Fibroblast of peridontal ligament (primary cell): ENCODE measurements around the gene HSPA8.
"Not testable (repeated sequence)": the region's sequence is repeated elsewhere in the genome, so short reads cannot be mapped to it uniquely, and the experiment has no call there.

Experiments used
- DNase-seq: peaks from one replicate; pipeline ENCODE4 v3.0.0-alpha.2; 2010; ENCODE audit errors: extremely low read depth

Gene HSPA8

DNA sequence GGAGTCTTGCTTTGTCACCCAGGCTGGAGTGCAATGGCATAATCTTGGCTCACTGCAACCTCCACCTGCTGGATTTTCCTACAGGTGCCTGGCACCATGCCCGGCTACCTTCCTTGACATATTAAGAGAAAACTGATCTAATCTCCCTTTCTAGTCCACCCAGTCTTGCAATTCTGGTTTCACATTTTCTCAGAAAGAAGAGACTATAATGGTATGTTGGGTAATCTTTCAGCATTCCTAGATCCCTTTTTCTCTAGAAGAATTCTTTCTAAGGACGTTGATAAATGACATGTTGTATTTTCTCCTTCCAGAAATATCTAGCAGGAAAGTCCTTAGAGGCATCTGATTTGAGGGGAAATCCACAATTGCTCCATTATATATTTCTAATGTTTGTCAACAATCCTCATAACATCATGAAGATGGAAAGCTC, 10.4 kb upstream of the HSPA8 start:
- no peak for DNase-seq

DNA sequence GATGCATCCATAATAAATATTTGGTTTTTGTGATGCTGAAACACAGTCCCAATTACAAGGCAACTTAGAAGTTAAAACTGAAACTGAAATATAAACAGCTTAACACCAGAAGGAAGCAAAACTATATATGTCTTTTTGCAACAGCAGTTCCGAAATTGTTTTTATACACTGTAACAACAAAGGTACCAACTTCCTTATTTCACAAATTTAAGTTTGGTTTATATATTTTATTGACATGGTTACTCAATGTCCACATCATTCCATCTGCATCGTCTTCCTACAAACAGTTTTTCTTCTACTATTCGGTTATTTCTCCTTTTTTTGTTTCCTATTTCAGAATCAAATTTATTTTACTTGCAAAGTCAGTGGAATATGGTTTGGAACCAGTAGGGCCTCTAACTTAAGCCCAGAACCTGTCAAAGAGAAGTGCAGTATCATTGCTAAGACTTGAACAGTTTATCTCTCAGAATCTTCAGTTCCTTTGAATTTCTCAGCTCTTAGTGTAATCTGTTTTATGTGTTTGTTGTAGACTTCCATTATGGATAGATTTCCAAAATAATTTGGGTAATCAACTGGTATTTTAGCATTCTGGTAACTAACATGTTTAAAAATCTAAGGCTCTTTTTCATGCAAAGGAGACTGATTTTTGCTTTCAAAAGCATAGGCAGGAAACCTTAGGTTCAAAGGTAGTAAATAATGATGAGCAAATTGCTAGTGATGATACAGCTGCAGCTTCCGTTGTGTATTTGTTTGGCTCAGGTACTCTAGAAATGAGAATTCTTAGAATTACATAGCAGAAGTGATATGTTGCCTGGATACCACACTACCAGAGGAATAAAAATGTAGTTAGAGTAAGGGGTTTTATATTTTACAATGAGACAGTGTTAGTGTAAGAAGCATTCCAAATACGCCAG, 8.2 kb upstream of the HSPA8 start:
- no peak for DNase-seq

DNA sequence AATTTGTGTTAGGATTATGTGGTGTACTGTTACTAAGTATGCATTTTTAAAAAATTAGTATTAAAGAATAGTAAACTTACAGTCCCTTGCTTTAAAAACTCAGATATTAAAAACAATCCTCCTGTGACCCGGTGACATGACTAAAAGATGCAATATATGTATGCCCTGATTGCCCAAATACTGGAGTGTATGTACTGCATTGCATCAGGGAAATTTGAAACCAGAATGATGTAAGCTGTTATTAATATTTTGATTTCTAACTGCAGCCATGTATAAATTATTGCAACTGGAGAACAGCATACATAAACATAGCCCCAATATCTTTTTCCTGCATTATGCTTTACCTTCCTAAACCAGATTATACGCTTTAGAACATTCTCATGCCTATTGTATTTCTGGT, 3.7 kb upstream of the HSPA8 start:
- peak; percentile 84 for DNase-seq

DNA sequence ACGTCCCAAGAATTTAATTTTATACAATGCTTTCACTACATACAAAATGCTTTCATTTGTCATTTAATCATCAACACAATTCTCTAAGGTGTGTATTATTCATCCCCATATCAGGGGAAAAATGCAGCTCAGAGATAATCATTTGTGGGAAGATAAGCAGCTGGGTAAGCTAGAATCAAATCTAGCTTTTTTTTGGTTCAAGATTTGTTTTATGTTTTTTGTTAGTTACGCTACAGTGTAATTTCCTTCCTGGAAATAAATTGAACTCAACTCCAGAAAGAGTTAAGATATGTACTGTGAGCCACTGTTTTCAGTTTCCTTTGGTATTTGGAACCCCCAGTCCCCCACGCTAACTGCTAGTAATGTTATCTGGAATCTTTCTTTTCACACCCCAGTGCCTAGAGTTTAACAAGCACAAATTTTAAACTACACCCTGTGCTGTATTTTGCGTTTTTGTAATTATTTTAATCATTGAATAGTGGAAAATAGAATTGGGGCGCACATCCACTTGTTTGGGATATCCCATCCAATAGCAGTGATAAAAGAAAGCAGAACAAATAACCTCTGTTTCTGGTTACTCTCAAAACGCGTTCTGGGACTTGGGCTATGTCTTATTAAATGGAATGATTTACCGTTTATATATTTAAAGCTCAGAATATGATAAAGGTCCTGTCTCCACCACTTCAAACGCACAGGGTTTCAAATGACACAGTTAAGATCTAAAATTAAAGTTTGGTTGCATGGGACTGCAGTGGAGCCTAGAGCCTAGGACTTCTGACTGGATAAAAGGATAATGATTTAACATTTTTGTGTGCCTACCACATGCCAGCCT, 2.1 kb upstream of the HSPA8 start:
- no peak for DNase-seq

DNA sequence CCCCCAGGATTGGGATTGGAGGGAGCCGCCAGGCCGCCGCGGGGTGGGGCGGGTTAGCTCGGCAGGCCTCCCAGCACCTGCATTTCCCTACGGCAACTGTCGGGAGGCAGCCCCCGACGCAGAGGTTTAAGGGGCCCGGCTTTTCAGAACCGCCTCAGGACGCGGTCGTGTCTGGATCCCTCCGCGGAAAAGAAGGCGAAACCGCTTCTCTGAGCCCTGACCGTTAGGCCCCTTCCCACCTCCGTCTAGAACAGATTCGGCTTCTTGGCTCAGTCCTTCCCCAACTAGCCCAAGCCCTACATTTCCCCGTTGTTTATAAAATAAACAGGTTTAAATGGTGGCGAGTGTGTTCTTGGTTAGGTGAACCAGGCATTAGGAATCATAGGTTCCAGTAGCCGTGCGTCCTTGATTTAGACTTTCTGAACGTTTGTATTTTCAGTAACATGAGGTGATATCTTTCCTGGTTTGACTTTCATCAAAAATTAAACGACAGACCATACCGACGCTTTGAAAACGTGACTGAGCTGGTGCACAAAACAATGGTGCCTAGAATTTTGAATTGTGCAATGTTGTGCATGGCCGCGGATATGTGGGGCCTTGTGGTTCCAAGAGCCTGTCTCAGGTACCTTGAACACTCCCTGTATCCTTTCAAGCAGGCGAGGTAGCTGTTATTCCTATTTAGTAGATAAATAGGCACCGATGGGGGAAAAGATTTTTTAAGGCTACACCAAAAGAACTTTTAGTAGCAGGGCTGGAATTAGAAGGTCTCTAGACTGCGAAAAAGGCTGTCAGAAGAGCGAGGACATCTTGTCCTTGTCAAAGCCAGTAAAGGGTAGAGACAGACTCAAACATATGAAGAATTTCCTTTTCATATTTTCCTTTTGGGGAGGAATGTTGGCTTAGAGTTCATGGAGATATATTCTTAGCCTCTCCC, 1.2 kb upstream of the HSPA8 start:
- peak; percentile 70 for DNase-seq

DNA sequence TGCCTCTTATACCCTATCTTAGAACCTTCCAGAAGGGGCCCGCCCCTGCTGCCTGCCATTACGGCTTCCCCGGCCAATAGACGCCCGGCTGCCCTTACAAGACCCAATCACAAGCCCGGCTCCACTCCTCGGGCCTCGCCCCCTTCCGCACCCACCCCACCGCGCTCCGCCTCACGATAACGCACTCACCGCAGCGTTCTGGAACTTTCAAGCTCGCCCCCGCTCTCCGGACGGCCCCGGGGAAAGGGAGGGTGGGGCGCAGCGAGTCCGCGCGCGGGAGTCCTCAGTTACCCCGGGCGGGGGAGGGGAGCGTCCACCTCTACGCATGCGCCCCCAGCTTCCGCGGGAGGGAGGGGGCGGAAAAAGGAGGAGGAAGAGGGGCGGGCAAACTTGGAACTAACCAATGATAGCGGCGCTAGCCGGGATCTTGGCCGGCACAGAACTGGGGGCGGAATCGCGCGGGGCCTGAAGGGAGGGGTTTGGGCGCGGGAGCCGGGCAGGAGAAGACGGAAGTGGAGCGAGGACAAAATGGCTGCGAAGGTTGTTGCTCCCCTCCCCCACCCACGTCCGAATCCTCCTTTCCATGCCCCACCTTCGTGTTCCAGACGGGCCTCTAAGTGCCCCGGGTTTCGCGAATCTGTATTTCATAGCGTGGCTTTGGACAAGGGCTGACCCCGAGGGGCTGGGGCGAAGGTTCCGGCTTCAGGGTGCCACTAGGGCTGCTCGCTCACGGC, 389 bp upstream of the HSPA8 start:
- peak; percentile 99 for DNase-seq

DNA sequence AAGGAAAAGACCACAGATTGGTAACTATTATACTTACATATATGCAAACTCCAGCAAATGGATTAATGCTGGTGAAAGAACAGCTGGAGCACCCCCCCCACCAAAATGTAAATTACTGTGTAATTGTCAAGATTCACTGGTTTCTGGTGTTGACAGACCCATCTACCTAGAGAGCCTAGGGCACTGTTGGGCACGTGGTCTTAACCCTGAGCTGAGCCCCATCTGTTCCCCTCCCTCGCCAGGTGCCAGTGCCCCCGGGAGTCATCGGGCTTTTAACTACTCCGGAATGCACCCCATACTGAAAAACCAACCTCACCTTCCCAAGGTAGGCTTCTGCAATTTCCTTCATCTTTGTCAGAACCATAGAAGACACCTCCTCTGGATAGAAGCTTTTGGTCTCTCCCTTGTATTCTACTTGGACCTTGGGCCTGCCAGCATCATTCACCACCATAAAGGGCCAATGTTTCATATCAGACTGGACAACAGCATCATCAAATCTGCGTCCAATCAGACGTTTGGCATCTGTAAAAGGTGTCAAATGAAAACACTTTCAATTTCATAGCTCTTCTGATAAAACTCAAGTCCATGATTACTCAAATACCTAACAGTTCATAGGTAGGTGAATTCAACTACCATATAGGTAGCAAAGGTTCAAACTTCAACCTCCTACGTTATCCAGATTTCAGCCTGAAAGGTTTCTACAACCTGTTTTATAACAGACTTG, 1.5 kb downstream of the HSPA8 start:
- DNase-seq = no peak

DNA sequence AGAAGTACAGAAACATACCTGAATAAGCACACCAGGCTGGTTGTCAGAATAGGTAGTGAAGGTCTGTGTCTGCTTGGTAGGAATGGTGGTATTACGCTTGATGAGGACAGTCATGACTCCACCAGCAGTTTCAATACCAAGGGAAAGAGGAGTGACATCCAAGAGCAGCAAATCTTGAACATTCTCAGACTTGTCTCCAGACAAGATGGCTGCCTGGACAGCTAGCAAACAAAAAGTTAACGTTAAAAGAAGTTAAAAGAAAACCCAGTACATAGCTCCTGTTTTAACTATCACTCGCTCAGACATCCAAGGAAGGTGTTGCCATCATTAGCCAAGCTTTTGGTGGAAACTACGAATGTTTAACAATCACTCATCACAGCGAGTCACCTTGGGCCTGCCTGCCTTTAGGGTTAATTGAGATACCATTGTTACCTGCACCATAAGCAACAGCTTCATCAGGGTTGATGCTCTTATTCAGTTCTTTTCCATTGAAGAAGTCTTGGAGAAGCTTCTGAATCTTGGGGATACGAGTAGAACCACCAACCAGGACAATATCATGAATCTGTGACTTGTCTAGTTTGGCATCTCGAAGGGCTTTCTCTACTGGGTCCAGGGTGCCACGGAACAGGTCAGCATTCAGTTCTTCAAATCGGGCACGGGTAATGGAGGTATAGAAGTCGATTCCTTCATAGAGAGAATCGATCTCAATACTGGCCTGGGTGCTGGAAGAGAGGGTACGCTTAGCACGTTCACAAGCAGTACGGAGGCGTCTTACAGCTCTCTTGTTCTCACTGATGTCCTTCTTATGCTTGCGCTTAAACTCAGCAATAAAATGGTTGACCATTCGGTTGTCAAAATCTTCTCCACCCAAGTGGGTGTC, 2.7 kb downstream of the HSPA8 start:
- not testable (repeated sequence) for DNase-seq

DNA sequence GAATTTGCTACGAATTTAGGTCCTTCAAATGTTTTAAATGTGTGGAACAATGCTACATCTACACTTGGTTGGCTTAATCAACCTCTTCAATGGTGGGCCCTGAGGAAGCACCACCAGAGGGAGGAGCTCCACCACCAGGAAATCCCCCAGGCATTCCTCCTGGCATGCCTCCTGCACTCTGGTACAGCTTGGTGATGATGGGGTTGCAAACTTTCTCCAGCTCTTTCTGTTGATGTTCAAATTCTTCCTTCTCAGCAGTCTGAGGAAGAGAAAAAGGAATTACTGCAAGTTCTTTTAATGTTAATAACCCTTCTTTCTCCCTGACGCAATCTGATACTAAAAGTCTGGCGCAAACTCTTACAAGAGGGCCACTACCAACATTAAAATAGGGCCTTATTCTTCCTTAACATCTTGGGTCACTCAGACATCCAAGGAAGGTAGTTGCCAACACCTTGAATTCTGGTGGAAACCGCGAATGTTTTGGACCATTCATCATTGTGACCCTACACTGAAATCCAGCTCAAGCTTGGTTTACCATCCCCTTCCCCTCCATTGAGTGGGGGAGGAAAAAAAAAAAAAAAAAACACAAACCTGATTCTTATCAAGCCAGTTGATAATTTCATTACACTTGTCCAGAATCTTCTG, 4.2 kb downstream of the HSPA8 start:
- no peak for DNase-seq

DNA sequence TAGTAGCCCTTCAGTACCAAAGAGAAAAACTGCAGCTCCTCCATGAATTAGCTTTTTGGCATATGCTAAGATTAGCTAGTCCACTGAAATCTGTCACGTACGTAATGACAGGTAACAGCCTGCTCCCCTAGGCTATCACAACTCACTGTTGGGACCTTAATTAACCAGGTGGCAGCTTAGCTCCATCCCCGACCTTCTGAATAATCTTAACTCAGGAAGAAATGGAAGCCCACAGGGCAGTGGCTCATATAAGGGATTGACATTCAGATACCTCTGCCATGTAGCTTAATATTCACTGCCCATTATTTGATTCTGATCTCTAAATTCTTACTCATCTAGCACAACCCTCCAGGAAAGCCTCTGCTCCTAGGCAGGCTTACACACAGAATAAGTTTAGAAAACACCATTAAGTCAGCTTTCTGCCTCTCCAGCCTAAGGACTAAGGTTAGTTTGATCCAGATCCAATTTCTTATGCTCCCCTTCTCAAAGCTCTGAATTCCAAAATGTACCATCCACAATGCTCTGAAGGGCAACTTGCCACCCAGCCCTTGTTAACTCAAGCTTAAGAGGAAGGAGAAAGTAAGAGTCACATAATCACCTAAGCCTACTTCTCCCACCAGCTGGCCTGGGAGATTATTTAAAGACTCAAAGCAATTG, 5.0 kb downstream of the HSPA8 start:
- DNase-seq = no peak

DNA sequence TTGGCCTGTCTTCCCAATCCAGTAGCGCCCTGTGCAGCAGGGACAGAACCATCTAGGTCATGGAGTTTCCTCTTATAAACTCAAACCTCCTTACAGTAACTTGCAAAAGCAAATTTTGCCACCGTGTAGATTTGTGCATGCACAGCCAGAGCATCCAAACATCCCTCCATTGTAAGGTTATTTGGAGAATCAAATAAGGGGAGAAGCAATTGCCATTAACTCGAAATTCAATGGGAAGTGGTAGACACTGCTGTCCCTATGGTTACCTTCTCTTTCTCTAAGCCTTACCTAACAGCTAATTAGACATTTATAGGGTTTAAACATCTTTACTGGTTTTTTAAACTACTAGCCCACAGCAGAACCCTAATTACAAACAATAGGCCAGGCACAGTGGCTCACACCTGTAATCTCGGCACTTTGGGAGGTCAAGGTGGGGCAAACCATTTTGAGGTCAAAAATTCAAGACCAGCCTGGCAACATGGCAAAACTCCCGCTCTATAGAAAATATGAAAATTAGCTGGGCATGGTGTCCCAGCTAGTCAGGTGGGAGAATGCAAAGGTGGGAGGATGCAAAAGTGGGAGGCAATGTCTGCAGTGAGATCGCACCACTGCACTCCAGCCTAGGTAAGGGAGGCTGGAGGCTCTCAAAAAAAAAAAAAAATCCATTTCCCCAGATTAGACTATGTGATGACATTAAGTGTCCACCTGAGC, 6.6 kb downstream of the HSPA8 start:
- no peak for DNase-seq

DNA sequence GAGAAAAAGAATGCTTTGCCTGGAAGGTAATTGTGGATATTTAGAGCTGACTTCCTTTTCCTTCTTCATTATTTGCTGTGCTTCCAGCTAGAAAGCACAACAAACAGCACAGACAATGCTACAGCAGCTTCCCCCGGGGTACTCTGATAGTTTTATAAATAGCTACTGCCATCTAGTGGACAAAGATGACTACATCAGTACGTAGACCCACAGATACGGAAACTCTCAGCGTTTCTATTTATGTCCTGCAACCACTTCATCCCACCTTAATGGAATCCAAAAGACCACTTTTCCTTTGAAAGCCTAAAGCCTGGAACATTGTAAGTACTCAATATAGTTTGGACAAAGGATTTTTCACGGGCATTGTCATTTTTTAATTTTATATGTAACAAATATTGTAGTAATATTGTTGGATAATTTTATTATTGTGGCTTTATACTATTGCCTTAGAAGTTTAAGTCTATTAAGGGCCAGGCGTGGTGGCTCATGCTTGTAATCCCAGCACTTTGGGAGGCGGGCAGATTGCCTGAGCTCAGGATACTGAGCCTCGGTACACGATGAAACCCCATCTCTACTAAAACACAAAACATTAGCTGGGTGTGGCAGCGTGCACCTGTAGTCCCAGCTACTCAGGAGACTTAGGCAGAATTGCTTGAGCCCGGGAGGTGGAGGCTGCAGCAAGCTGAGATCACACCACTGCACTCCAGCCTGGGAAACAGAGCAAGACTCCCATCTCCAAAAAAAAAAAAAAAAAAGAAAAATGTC, 7.5 kb downstream of the HSPA8 start:
- peak; percentile 83 for DNase-seq

DNA sequence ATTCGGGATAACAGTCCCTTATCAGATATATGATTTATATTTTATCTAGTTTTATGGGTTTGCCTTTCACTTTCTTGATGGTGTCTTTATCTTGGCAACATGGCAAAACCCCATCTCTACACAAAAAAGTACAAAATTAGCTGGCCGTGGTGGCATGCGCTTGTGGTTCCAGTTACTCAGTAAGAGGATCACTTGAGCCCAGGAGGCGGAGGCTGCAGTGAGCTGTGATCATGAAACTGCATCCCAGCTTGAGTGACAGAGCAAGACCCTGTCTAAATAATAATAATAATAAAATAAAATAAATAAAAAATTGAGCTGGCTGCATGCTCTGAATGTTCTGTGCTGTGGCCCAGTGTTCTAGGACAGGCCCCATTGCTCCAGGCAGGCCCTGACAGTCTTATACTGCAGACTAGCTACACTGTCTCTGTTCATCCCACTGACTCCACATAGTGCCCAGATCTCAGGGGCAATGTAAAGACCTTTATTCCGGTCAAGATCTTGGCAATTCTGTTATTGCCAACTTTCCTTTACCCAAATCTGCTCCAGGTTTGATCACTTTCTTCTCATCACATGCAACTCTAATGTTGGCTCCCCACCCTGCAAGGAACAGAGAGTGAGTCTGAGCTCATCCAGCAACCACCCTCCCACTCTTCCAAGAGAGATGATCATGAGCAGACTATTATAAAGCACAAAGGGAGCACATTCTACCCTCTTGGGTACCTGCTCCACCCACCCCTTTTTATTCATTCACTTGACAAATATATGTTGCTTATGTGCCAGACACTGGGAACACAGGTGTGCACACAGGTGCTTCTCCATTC, 8.8 kb downstream of the HSPA8 start:
- no peak for DNase-seq

DNA sequence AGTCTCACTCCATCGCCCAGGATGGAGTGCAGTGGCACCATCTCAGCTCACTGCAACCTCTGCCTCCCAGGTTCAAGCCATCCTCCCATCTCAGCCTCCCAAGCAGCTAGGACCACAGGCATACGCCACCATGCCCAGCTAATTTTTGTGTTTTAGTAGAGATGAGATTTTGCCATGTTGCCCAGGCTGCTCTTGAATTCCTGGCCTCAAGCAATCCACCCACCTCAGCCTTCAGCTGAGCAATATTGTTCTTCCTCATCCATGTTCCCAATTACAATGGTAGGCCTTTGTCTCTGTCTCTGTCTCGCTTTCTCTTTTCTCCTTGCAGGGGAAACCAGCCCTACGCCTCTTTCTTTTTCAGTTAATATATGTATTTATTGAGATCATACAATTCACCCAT, 10.3 kb downstream of the HSPA8 start:
- no peak for DNase-seq

DNA sequence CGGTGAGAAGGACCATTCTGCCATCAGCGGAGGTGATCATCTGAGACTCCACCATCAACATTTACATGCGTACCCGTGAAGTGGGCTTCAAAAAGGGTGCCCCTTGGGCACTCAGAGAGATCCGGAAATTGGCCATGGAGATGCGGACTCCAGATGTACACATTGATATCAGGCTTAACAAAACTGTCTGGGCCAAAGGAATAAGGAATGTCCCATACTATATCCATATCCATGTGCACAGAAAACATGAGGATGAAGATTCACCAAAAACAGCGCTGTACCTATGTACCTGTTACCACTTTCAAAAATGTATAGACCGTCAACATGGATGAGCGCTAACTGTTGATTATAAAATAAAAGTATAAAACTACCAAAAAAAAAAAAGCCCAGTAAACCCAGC, 10.8 kb downstream of the HSPA8 start:
- DNase-seq = no peak

DNA sequence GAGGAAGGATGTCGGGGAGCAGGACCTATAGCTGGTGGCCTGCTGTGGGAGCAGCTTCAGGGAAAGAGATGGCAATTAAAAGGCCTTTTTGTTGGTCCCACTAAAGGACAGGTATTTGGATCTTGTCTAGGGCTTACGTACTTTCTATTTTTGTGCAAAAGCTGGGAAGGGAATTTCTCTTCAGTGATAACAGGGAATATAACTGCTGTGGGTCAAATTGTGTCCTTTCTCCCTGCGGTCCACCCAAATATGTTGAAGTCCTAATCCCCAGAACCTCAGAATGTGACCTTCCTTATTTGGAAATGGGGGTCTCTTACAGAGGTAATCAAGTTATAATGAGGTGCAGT, 14.0 kb downstream of the HSPA8 start:
- DNase-seq = no peak
